Muscle of back (tissue), 13 donors: ENCODE results near the gene F8A3. TPM values are rescaled to one million over a fixed set of nuclear protein-coding genes. Genes with fewer than 3 reads are reported as not detected.
"Not testable (repeated sequence)": the region's sequence is repeated elsewhere in the genome, so short reads cannot be mapped to it uniquely, and the experiment has no call there.

Experiments
- DNase-seq, 3 donors: peaks; one replicate each; pipeline versions ENCODE4 v3.0.0 to v3.0.0-alpha.2; 2013
- long read RNA-seq, 9 donors: transcript quantifications; one replicate each; lab custom pipeline, GENCODE V29; 2026
- polyA plus RNA-seq, 10 donors: library from polyadenylated mRNA; unstranded; fragments of 120-200 nt; gene quantifications; one replicate each; pipeline ENCODE4 v1.2.1, GENCODE V29; 2013; ENCODE audit not compliant: insufficient read length in 10 of 10

F8A3 gene
- 1 to 10 TPM in 9 of 10 donors, under 1 TPM in 1; 0.28 to 8.5 (median 5.0) TPM for polyA plus RNA-seq
- long read RNA-seq, donor 1, partial matches to known transcripts = 0 of 3 reads
- long read RNA-seq, donor 1, other reads (novel, unspliced or antisense) = 0 of 3 reads
- long read RNA-seq, donor 2, partial matches to known transcripts = 0 of 3 reads
- long read RNA-seq, donor 2, other reads (novel, unspliced or antisense) = 0 of 3 reads
- long read RNA-seq, donor 3 = 0 reads
- long read RNA-seq, donor 4, partial matches to known transcripts = 0 of 2 reads
- long read RNA-seq, donor 4, other reads (novel, unspliced or antisense) = 0 of 2 reads
- long read RNA-seq, donor 5, partial matches to known transcripts = 0 of 3 reads
- long read RNA-seq, donor 5, other reads (novel, unspliced or antisense) = 0 of 3 reads
- long read RNA-seq, donor 6, partial matches to known transcripts = 0 of 4 reads
- long read RNA-seq, donor 6, other reads (novel, unspliced or antisense) = 0 of 4 reads
- long read RNA-seq, donor 7, partial matches to known transcripts = 0 of 4 reads
- long read RNA-seq, donor 7, other reads (novel, unspliced or antisense) = 0 of 4 reads
- long read RNA-seq, donor 8, partial matches to known transcripts = 0 of 4 reads
- long read RNA-seq, donor 8, other reads (novel, unspliced or antisense) = 0 of 4 reads
- long read RNA-seq, donor 9 = 0 reads

DNA sequence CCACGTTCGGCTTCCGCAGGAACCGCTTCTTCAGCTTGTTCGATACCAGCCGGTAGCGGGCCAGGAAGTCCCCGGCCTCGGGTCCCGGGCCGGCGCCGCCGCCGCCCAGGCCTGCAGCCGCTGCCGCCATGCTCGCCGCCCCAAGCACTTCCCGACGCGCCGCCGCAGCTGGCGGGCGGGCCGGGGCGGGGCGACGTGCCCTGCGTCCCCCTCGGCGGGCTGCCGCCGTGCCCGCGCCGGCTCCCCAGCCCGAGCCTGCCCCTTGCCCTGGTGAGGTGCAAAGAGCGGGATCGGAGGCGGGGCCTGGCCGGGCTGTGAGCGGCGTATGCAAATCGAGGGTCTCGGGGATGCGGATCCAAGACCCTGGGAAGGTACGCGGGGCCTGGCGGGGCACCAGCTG is at the start of gene F8A3:
Gene F8A3 (minus strand): TSS at position 150 of the 400 bp plus-strand sequence. CDS start 20 bp downstream, at position 130.
- not testable (repeated sequence) for DNase-seq

DNA sequence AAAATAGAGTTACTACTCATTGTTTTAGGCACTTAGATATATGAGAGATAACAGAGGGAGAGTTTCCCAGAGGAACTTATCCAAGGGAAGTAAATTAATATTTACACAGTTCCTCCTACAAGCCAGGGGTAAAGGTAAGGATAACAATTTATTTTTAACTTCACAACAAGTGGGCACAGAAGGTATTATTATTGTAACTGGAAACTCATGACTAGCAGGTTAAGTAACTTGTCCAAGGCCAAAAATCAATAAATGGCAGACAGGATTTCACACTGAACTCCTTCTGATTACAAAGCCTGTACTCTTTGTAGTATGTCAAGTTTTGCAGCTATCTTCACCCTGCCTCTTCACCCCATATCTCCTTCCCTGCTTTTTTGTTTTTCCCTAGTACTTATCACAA is 46.9 kb upstream of the F8A3 start:
- DNase-seq = no peak

DNA sequence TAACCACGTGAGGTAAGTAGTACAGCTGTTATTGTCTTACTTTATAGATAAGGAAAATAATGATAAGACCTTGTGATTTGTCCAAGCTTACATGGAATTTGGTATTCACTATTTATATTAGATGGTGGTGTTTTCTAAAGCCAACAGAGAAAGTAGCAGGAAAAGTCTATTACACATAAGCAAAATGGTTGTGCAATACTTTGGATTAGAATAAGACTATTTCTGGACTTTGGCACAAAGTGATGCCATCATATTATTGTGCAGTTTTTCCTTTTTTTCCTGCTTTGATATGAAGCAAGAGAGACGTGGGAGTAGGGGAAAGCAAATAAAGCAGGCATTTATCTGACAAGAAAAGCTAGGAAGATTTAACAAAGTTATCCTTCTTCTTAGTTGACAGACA is 36.7 kb upstream of the F8A3 start:
- DNase-seq = not testable (repeated sequence)

DNA sequence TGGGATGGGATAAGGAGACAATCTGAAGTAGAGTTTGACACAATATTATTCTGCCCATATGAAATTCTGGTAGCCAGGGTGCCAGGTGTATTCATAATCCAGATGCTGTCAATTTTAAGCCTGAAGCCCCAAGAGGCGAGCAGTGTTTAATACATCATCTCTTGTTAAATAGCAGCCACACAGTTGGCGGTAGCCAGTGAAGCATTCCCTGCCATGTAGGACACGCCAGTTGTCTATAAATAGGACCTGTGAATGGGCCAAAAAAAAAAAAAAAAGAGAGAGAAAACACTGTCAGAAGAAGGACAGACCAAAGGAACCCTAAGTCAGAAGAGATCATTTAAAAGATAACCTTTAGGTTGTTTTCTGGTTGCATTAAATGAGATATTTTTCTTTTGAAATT is 33.0 kb upstream of the F8A3 start:
- DNase-seq = not testable (repeated sequence)

DNA sequence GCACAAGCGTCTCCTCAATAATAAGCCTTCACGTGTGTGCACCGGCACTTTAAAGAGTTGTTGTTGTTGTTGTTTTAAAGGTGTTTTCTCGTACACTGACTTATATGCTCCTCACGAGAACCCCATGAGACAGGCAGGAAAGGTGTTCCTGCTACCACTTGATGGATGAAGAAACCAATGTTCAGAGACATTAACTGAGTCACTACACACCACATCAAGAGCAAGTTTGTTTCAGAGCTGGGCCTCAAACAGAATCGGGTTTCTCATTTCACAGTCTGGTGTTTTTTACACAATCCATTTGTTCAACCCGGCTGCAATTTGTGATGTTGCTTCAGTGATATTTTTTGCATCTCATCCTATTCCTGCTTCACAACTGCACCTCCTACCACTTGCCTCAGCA is 18.7 kb upstream of the F8A3 start:
- DNase-seq = not testable (repeated sequence)

DNA sequence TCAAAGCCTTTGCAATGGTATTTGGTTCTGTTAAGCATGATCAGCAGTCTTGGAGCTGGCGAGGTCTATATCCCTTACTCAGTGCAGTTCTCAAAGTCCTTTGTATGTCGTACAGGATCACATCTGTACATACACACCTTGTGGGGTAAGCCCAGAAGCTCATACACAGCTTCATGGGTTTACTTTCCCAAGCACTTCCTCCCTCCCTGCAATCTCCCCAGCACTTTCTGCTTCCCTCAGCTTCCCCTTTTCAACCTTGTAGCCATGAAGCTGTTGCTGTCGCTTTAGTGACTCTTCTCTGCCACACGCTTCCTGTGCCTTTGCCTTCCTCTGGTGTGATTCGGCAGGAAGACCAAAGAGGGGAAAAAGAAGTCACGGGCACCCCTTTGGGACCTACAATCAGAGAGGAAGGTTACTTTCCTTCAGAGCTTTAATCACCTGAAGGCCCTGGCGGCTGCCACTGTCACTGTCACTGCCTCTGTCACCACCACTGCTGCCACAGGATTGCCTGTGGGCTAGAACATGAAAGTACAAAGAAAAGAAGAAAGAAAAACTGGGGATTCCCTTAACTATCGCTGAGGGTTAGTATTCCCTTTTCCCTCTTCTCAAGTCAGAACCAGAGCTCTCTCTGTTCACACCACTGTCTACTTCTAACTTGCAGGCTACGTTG is 8.0 kb upstream of the F8A3 start:
- not testable (repeated sequence) for DNase-seq

DNA sequence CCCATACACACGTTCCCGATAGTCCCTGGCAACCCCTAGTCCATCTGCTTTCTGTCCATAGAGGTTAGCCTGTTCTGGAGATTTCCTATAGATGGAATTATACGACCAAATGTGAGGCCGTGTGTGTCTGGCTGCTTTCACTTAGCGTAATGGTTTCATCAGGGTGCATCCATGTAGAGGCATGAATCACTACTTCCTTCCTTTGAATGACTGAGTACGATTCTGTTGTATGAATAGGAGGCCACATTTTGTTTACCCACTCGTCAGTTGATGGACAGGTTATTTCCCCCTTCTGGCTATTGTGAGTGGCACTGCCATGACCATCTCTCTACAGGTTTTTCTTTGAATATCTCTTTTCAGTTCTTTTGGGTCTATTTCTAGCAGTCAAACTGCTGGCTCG is 2.1 kb upstream of the F8A3 start:
- not testable (repeated sequence) for DNase-seq

DNA sequence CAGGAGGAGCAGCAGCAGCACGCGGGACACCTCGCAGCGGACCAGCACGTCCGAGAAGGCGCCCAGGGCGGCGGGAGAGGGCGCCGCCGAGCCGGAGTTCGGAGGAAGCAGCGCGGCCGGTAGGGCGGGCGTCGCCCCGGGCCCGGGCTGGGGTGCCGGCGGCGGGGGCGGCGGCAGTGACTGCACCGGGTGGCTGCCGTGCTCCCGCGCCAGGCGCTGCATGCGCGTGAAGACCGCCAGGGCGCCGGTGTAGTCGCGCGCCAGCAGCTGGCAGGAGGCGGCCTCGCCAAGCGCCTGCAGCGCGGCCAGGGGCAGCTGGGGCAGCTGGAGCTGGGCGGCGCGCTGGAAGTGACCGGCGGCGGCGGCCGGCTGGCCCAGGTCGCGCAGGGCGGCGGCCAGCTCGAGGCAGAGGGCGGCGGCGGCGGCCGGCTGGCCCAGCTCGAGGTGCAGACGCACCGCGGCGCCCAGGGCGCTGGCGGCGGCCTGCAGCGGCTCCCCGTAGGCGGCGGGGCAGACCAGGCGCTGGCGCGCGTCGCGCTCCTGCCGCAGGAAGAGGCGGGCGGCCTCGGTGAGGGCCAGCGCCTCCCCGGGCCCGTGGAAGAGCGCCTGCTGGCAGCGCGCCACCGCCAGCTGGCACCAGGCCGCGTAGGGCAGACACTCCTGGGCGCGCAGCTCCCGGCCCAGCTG is 516 bp downstream of the F8A3 start:
- DNase-seq = not testable (repeated sequence)

DNA sequence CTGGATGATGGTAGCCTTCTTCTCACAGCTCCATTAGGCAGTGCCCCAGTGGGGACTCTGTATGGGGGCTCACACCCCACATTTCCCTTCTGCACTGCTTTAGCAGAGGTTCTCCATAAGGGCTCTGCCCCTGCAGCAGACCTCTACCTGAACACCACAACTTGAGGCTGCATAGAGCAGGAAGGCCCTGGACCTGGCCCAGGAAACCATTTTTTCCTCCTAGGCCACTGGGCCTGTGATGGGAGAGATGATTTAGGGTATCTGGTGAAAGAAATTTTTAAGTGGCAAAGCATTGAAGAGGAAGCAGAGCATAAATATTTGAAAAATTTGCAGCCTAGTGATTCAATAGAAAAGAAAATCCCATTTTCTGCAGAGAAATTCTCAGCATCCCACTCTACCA is 17.3 kb downstream of the F8A3 start:
- DNase-seq = no peak

DNA sequence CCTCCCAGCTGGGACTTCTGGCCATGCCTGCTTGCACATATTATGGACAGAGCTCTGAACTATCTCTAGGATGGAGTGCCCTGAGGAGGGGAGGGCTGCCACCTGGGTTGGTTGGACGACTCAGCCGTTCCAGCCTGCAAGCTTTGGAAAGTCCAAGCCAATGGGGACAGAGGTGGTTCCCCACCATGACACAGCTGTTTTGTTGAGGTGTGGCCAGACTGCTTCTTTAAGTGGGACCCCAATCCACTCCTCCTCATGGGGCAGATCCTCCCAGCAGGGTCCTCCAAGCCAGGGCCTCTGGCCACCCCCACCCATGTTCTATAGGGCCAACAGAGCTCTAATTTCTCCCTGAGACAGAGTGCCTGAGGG is 22.7 kb downstream of the F8A3 start:
- DNase-seq = no peak

DNA sequence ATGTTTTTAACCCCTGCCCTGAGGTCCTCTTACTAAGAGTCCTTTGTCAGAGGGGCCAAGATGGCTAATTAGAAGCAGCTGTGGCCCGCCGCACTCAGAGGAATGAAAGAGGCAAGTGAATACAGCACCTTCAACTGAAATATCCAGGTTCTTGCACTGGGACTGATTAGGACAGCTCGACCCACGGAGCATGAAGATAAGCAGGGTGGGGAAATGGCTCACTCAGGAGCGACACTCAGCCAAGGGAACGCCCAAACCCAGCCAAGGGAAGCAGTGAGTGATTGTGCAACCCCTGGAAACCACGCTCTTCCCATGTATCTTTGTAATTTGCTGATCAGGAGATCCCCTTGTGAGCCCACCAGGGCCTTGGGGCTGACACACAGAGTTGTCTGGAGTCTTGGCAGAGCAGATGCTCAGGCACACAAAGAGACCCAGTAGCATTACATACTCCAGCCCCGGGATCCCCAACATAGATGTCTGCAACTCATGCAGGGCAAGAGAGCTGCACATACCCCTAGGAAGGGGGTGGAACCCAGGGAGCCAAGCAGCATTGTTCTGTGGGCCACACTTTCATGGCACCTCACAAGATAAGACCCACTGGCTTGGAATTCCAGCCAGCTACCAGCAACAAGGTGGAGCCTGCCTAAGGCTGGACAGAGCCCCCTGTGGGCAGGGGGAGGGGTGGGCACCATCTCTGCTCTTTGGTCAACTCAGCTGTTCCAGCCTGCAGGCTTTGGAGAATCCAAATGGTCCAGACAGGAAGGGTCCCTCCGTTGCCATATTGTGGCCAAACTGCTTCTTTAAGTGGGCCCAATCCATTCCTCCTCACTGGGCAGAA is 23.3 kb downstream of the F8A3 start:
- peak in 1 of 3 donors; percentile 5 for DNase-seq

DNA sequence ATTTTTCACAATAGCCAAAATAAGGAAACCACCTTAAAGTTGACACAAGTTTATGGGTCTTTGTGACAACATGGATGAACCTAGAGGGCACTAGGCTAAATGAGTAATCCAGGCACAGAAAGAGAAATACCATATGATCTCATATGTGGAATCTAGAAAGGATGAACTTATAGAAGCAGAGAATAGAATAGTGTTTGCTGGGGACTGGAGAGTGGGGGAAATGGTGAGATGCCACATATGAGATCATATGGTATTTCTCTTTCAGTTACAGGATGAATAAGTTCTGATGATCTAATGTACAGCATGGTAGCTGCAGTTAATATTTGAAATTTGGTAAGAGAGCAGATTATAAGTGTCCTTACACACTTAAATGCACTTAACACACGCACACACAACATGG is 40.7 kb downstream of the F8A3 start:
- DNase-seq = no peak

Other genes starting within 250 kb of the F8A3 start
- gene VBP1, start 242.2 kb downstream of the F8A3 start, polyA plus RNA-seq = 10 to 100 TPM; 56.6 to 77.3 (median 69.1) TPM
- under 1 TPM; 0.28 to 0.67 (median 0.51) TPM for gene RAB39B, start 194.1 kb downstream of the F8A3 start, polyA plus RNA-seq
- gene CLIC2, start 124.0 kb downstream of the F8A3 start, polyA plus RNA-seq = 1 to 10 TPM; 2.6 to 6.6 (median 4.2) TPM
- not detected for gene F8A2, start 76.5 kb downstream of the F8A3 start, polyA plus RNA-seq
- 1 to 10 TPM in 9 of 10 donors, under 1 TPM in 1; 0.82 to 2.0 (median 1.1) TPM for gene SPRY3, start 154.0 kb upstream of the F8A3 start, polyA plus RNA-seq
- gene TMLHE, start 154.3 kb upstream of the F8A3 start, polyA plus RNA-seq = 10 to 100 TPM; 16.2 to 23.6 (median 18.6) TPM